ENCODE results near the gene PPP2R2B. TPM values are rescaled to one million over a fixed set of nuclear protein-coding genes. Genes with fewer than 3 reads are reported as not detected.

Gene PPP2R2B
- polyA plus RNA-seq, 1 donor (not counting 4 experiments of a cell fraction or from before 2014, with no cell fraction given): 0.33 TPM

- DNase-seq (ENCODE audit: low read depth, low spot score) (no peak), FAIRE-seq (no peak)
- H3K36me3 ChIP-seq (ENCODE audit: control insufficient read depth in 2 of 2, extremely low read depth in 1 of 2, insufficient read depth in 2 of 2, low read length in 2 of 2): no peaks in the 10 kb centered on the region
- TF ChIP-seq EZH2 (IDR thresholded peaks at IDR 0.05; ENCODE audit: low read length): no peak
- no peaks in the 10 kb centered on the region for H3K79me2 ChIP-seq (ENCODE audit: control insufficient read depth, insufficient read depth, low read length)
- no peaks in the 10 kb centered on the region for H3K9me1 ChIP-seq (ENCODE audit: control insufficient read depth, extremely low read depth, insufficient read depth, low read length)
- H3K4me3 ChIP-seq (ENCODE audit: control insufficient read depth in 2 of 3, extremely low read depth in 1 of 3, insufficient read depth in 2 of 3, low read depth in 1 of 3, low read length in 3 of 3): no peak overlapping the region
- no peaks in the 10 kb centered on the region for H3K27me3 ChIP-seq (ENCODE audit: control insufficient read depth, extremely low read depth, insufficient read depth, low read length)
- H4K20me1 ChIP-seq (ENCODE audit: control insufficient read depth, extremely low read depth, insufficient read depth, low read length): no peaks in the 10 kb centered on the region
- H3K4me2 ChIP-seq (ENCODE audit: control insufficient read depth, extremely low read depth, insufficient read depth, low read depth, low read length): no peak overlapping the region
- H2AFZ ChIP-seq (ENCODE audit: control insufficient read depth, low read length): no peak overlapping the region
- no peaks in the 10 kb centered on the region for H3K4me1 ChIP-seq (ENCODE audit: control insufficient read depth, extremely low read depth, insufficient read depth, low read length)
- H3K9ac ChIP-seq (ENCODE audit: control insufficient read depth, extremely low read depth, insufficient read depth, low read length): no peak overlapping the region
- no peak overlapping the region for H3K27ac ChIP-seq (ENCODE audit: control insufficient read depth, insufficient read depth, low read length)
- dilution Hi-C loops (cut with MboI; ENCODE audit: extremely low pct_ligation_motif_present, low sequenced_read_pairs): no loop called here
- H3K9me3 ChIP-seq (ENCODE audit: control insufficient read depth, low read depth, low read length): no peaks in the 10 kb centered on the region
Observed at GRCh38 chr5:146641941-146642340, 236.6 kb downstream of the PPP2R2B start.

DNA sequence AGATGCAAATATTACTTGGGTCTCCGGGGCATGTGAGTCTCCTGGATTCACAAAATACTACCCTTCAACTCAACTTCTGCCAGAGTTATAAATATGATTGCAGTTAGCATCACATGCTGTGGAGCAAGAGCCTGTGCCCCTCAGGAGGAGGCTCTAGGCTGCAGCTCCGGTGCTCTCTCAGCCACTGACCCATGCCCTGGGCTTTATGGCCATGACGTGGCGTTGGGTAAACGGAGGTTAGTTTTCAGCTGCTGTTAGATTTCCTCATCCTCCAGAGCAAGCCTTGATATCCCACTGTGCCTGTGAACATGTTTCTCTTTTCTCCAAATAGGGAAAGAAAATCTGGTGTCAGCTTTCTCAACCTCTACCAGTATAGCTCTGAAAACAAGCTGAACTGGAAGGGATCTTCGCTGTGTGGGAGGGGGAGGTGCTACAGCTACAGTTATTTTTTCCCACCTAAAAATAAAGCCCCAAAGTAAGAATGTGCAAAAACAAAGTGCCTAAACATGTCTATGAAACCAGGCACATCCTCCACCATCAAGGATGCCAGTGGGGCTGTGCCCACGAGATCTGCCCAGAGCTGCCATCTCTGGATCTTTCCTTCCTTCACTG is 238.2 kb downstream of the PPP2R2B start:
- dilution Hi-C loops (cut with MboI; ENCODE audit: extremely low pct_ligation_motif_present, low sequenced_read_pairs): no loop called here
- no peak for DNase-seq (ENCODE audit: low read depth, low spot score)

More for the DNA sequence above, 238.2 kb downstream of the PPP2R2B start:
- Histone ChIP-seq H4K20me1 (ENCODE audit: control insufficient read depth, extremely low read depth, insufficient read depth, low read length) (no peaks in the 10 kb centered on the region), H2AFZ (ENCODE audit: control insufficient read depth, low read length) (no peak overlapping the region), H3K9ac (ENCODE audit: control insufficient read depth, extremely low read depth, insufficient read depth, low read length) (no peak overlapping the region), H3K9me3 (ENCODE audit: control insufficient read depth, low read depth, low read length) (no peaks in the 10 kb centered on the region), H3K79me2 (ENCODE audit: control insufficient read depth, insufficient read depth, low read length) (no peaks in the 10 kb centered on the region), H3K9me1 (ENCODE audit: control insufficient read depth, extremely low read depth, insufficient read depth, low read length) (no peaks in the 10 kb centered on the region), H3K27me3 (ENCODE audit: control insufficient read depth, extremely low read depth, insufficient read depth, low read length) (no peaks in the 10 kb centered on the region), H3K36me3 (ENCODE audit: control insufficient read depth in 2 of 2, extremely low read depth in 1 of 2, insufficient read depth in 2 of 2, low read length in 2 of 2) (no peaks in the 10 kb centered on the region), H3K4me3 (ENCODE audit: control insufficient read depth in 2 of 3, extremely low read depth in 1 of 3, insufficient read depth in 2 of 3, low read depth in 1 of 3, low read length in 3 of 3) (no peak overlapping the region), H3K4me1 (ENCODE audit: control insufficient read depth, extremely low read depth, insufficient read depth, low read length) (no peaks in the 10 kb centered on the region), H3K27ac (ENCODE audit: control insufficient read depth, insufficient read depth, low read length) (no peak overlapping the region), H3K4me2 (ENCODE audit: control insufficient read depth, extremely low read depth, insufficient read depth, low read depth, low read length) (no peak overlapping the region)
- no peak for FAIRE-seq
- no peak for TF ChIP-seq CTCF (optimal IDR thresholded peaks at IDR 0.05 in 1 of 3, IDR thresholded peaks at IDR 0.05 in 1 of 3, conservative IDR thresholded peaks at IDR 0.05 in 1 of 3; ENCODE audit: extremely low read depth in 1 of 3, insufficient read depth in 2 of 3, low read length in 3 of 3)
- TF ChIP-seq EZH2 (IDR thresholded peaks at IDR 0.05; ENCODE audit: low read length): no peak
